Measurements from ENCODE around the gene MBD3L1. TPM values are rescaled to one million over a fixed set of nuclear protein-coding genes. Genes with fewer than 3 reads are reported as not detected.

MBD3L1 gene
- not detected in 2 replicates for total RNA-seq
- long read RNA-seq = 0 reads

DNA sequence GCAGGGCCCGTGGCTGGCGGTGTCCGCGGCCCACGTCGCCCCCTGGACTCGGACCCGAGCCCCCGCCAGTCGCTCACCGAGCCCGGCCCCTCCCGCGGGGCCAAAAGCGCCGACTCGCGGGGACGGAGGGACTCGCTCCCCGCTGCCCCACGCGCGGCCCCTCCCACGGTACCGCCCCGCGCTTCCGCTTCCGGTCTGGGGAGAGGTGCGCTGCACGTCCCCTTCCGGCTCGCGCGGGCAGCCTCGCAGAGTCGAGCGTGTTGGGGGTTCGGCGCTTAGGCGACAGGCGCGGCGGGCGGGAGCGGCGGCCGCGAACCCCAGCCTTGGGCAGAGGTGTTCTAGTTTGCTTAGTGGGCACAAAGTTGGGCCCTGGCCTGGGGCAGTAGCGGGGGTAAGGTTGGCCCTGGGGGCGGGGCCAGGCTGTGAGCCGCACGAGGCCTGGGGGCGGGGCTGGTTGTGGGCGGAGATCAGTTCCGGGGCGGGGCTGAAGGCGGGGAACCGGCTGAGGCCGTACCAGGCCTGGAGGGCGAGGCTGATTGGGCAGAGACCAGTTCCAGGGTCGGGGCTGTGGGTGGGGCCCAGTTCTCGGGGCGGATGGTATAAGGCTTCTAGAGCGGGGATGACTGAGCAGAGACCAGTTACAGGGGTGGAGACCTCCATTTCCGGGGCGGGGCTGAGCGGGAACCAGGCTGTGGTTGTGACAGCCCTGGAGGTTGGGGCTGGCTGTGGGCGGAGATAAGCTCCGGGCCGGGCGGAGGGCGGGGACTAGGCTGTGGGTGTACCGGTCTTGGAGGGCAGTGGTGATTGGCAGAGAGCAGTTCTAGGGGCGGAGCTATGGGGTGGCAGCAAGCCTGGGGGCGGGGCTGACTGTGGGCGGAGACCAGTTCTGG, at the start of gene MBD3L1, which contains the start of gene ZNF558:
Gene MBD3L1 (plus strand): TSS at position 246 of the 890 bp plus-strand sequence. CDS start 10,302 bp downstream, outside the sequence.
Gene ZNF558 (minus strand): TSS at position 173 of the 890 bp plus-strand sequence. CDS start 9,645 bp downstream, outside the sequence.
- peaks cover 11% of the 10 kb centered on the region for H3K4me1 Mint-ChIP-seq (ENCODE audit: unreplicated experiment)
- H3K9me3 Mint-ChIP-seq (ENCODE audit: unreplicated experiment) = peaks cover 4% of the 10 kb centered on the region
- H3K27me3 Mint-ChIP-seq (ENCODE audit: unreplicated experiment) = peaks cover 2% of the 10 kb centered on the region
- DNase-seq (ENCODE audit: extremely low spot score, unreplicated experiment) = peak; percentile 99
- peak within 1 kb of the TSS; percentile 85 for H3K4me3 Mint-ChIP-seq (ENCODE audit: unreplicated experiment)
- TF ChIP-seq, protein P1, sequence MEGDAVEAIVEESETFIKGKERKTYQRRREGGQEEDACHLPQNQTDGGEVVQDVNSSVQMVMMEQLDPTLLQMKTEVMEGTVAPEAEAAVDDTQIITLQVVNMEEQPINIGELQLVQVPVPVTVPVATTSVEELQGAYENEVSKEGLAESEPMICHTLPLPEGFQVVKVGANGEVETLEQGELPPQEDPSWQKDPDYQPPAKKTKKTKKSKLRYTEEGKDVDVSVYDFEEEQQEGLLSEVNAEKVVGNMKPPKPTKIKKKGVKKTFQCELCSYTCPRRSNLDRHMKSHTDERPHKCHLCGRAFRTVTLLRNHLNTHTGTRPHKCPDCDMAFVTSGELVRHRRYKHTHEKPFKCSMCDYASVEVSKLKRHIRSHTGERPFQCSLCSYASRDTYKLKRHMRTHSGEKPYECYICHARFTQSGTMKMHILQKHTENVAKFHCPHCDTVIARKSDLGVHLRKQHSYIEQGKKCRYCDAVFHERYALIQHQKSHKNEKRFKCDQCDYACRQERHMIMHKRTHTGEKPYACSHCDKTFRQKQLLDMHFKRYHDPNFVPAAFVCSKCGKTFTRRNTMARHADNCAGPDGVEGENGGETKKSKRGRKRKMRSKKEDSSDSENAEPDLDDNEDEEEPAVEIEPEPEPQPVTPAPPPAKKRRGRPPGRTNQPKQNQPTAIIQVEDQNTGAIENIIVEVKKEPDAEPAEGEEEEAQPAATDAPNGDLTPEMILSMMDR (IDR thresholded peaks at IDR 0.05) = peak; percentile 38
- H3K36me3 Mint-ChIP-seq (ENCODE audit: unreplicated experiment) = peaks cover 11% of the 10 kb centered on the region
- H3K27ac Mint-ChIP-seq (ENCODE audit: unreplicated experiment) = peak within 1 kb of the TSS; percentile 96

DNA sequence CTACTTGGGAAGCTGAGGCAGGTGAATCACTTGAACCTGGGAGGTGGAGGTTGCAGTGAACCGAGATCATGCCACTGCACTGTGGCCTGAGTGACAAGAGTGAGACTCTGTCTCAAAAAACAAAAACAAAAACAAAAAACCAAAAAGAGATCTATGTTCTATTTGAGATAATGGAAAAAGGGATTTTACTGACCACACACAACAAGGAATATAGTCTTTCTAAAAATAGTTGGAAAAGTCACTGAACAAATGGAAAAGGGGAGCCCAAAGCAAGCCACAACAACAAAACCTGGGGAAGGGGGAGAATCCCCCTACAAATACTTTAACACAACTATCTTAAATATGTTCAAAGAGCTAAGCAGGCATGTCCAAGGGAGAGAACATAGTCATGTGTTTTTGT, 37.4 kb upstream of the MBD3L1 start:
- H3K36me3 Mint-ChIP-seq (ENCODE audit: unreplicated experiment) = no peaks in the 10 kb centered on the region
- no peaks in the 10 kb centered on the region for H3K4me1 Mint-ChIP-seq (ENCODE audit: unreplicated experiment)
- DNase-seq (ENCODE audit: extremely low spot score, unreplicated experiment) = no peak
- H3K9me3 Mint-ChIP-seq (ENCODE audit: unreplicated experiment) = peaks cover 7% of the 10 kb centered on the region
- H3K27ac Mint-ChIP-seq (ENCODE audit: unreplicated experiment) = no peak overlapping the region
- H3K27me3 Mint-ChIP-seq (ENCODE audit: unreplicated experiment) = no peaks in the 10 kb centered on the region
- TF ChIP-seq, protein P1 (IDR thresholded peaks at IDR 0.05) = no peak
- no peak overlapping the region for H3K4me3 Mint-ChIP-seq (ENCODE audit: unreplicated experiment)

DNA sequence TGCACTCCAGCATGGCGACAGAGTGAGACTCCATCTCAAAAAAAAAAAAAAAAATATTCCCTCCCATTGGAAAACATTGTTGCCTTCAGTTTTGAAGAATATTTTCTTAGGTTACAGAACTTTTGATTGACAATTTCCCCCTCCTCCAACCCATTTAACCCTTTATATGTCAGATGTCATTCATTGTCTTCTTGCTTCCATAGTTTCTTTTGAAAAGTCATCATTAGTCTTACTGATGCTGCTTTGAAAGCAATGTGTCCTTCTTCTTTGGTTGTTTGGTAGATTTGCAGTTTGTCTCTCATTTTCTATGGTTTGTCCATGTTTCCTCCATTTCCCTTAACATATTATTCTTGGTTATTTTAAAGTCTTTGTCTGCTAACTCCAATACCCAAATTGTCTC, 25.5 kb upstream of the MBD3L1 start:
- Mint-ChIP-seq H3K4me1 (ENCODE audit: unreplicated experiment) (no peaks in the 10 kb centered on the region), H3K27ac (ENCODE audit: unreplicated experiment) (no peak overlapping the region)

DNA sequence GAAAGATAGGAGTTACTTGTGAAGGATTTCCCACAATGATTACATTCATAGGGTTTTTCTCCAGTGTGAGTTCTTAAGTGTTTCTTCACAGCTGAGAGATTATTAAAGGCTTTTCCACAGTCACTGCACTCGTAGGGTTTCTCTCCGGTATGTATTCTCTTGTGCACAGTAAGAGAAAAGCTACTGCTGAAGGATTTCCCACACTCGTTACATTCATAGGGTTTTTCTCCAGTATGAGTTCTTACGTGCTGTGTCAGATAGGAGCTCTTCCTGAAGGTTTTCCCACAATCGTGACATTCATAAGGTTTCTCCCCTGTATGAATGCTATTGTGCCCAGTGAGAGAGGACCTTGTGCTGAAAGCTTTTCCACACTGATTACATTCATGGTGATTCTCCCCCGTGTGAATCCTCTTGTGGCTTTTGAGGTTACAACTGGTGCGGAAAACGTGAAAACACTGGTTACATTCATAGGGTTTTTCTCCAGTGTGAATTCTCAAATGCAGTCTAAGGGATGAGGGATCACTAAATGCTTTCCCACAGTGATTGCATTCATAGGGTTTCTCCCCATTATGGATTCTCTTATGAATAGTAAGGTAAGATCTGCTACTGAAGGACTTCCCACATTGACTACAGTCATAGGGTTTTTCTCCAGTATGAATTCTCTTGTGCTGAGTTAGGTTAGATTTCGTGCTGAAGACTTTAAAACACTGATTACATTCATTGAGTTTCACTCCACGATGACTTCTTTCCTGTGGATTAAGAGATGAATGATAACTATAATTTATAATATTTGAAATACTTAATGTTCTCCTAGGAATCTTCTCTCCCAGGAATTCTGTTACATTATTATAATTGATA, 20.6 kb upstream of the MBD3L1 start:
- Mint-ChIP-seq H3K4me3 (ENCODE audit: unreplicated experiment) (no peak overlapping the region), H3K27ac (ENCODE audit: unreplicated experiment) (no peak overlapping the region), H3K36me3 (ENCODE audit: unreplicated experiment) (peaks cover 85% of the 10 kb centered on the region), H3K4me1 (ENCODE audit: unreplicated experiment) (no peaks in the 10 kb centered on the region), H3K27me3 (ENCODE audit: unreplicated experiment) (no peaks in the 10 kb centered on the region), H3K9me3 (ENCODE audit: unreplicated experiment) (peaks cover 59% of the 10 kb centered on the region)
- TF ChIP-seq, protein P1 (IDR thresholded peaks at IDR 0.05) = no peak
- DNase-seq (ENCODE audit: extremely low spot score, unreplicated experiment) = no peak

More for the DNA sequence above, 25.5 kb upstream of the MBD3L1 start:
- peaks cover 50% of the 10 kb centered on the region for H3K9me3 Mint-ChIP-seq (ENCODE audit: unreplicated experiment)
- no peaks in the 10 kb centered on the region for H3K27me3 Mint-ChIP-seq (ENCODE audit: unreplicated experiment)
- no peak for DNase-seq (ENCODE audit: extremely low spot score, unreplicated experiment)
- no peak overlapping the region for H3K4me3 Mint-ChIP-seq (ENCODE audit: unreplicated experiment)
- TF ChIP-seq, protein P1 (IDR thresholded peaks at IDR 0.05) = no peak
- peaks cover 65% of the 10 kb centered on the region for H3K36me3 Mint-ChIP-seq (ENCODE audit: unreplicated experiment)
